OCI-LY7 (cell line): ENCODE data around the gene CLTB.

Experiments
- CTCF ChIP-seq: fragments of 200-600 bp; sonication (generic); conservative IDR thresholded peaks from 2 replicates; pipeline ENCODE4 v1.5.1; 2014; ENCODE audit warnings: mild to moderate bottlenecking, antibody characterized with exemption, low read length, moderate library complexity, mixed read lengths
- EZH2phosphoT487 ChIP-seq: fragments of 200-600 bp; sonication (generic); IDR thresholded peaks from 2 replicates; pipeline ENCODE4 v1.6.1; 2018; ENCODE audit warnings: low read depth, borderline replicate concordance, mild to moderate bottlenecking, mixed run types, antibody characterized with exemption, low read length, moderate library complexity, mixed read lengths

- no peak for TF ChIP-seq CTCF
- TF ChIP-seq EZH2phosphoT487 = no peak
Observed at GRCh38 chr5:176381979-176382378, 34.4 kb downstream of the CLTB start.
